T-cell (primary cell): ENCODE data around the gene MKKS. TPM values are rescaled to one million over a fixed set of nuclear protein-coding genes. Genes with fewer than 3 reads are reported as not detected.

Source experiments
- ATAC-seq, 4 experiments: fragments of 200-7000 bp in 3 of 4; fragments of 150-1000 bp in 1 of 4; cut with Tn5 transposase; replicated peaks in 1 of 4; 1 replicate in 3 of 4; 2 replicates in 1 of 4; pipeline ENCODE4 v1.10.0; 2021; ENCODE audit warnings: moderate library complexity in 3 of 4, mild to moderate bottlenecking in 2 of 4, moderate number of reproducible peaks in 1 of 4
- CTCF ChIA-PET, 2 donors: fragments of 300-600 bp; sonication (Branson Sonifier 250); formaldehyde crosslinking; loops; one replicate each; lab custom pipeline; 2022; ENCODE audit warnings: antibody characterized with exemption in 2 of 2; lab: Charles Lee
- POLR2A ChIA-PET, 2 donors: fragments of 300-600 bp; sonication (Branson Sonifier 250); formaldehyde crosslinking; loops; one replicate each; lab custom pipeline; 2022; ENCODE audit warnings: antibody characterized with exemption in 2 of 2; lab: Charles Lee
- DNase-seq, 35 experiments: peaks; one replicate each; pipeline versions ENCODE4 v3.0.0 to v3.0.0-alpha.2; 2013 to 2023
- H3K27ac ChIP-seq: one replicate; pipeline ENCODE4 v1.5.1; 2013; ENCODE audit warnings: low read length
- H3K27me3 ChIP-seq, 2 experiments: replicated peaks in 1 of 2; 1 replicate in 1 of 2; 2 replicates in 1 of 2; pipeline versions ENCODE4 v1.6.1 to v1.7.0; 2013; ENCODE audit warnings: low read length in 1 of 2, mixed read lengths in 1 of 2; ENCODE audit not compliant: control insufficient read depth in 2 of 2, insufficient read depth in 2 of 2; ENCODE audit errors: extremely low read depth in 1 of 2
- H3K36me3 ChIP-seq, 2 donors: 1 replicate in 1 of 2; 2 replicates in 1 of 2; pipeline versions ENCODE4 v1.6.1 to v1.7.0; 2013; ENCODE audit warnings: low read length in 1 of 2; ENCODE audit not compliant: control insufficient read depth in 2 of 2, insufficient read depth in 1 of 2; ENCODE audit errors: extremely low read depth in 1 of 2
- H3K4me1 ChIP-seq, 2 experiments: 1 replicate in 1 of 2; 2 replicates in 1 of 2; pipeline versions ENCODE4 v1.6.1 to v1.7.0; 2013; ENCODE audit warnings: low read length in 2 of 2, mixed read lengths in 1 of 2; ENCODE audit not compliant: insufficient read depth in 2 of 2, control insufficient read depth in 1 of 2; ENCODE audit errors: extremely low read depth in 1 of 2
- H3K4me3 ChIP-seq, 2 donors: 1 replicate in 1 of 2; 2 replicates in 1 of 2; pipeline versions ENCODE4 v1.5.1 to v1.7.0; 2013; ENCODE audit warnings: mild to moderate bottlenecking in 2 of 2, low read length in 1 of 2, moderate library complexity in 1 of 2; ENCODE audit not compliant: control insufficient read depth in 1 of 2; ENCODE audit errors: extremely low read depth in 1 of 2
- H3K9me3 ChIP-seq: 2 replicates; pipeline ENCODE4 v1.7.0; 2013
- H3K27ac Mint-ChIP-seq, 2 donors: one replicate each; pipeline ENCODE4 v1.8.0; 2020 to 2021; ENCODE audit warnings: mild to moderate bottlenecking in 2 of 2, mixed read lengths in 2 of 2
- H3K27me3 Mint-ChIP-seq, 2 donors: one replicate each; pipeline ENCODE4 v1.8.0; 2021 to 2022; ENCODE audit warnings: mixed read lengths in 2 of 2
- H3K36me3 Mint-ChIP-seq: one replicate; pipeline ENCODE4 v1.8.0; 2021; ENCODE audit warnings: mixed read lengths
- H3K4me1 Mint-ChIP-seq, 3 donors: one replicate each; pipeline ENCODE4 v1.8.0; 2020 to 2022; ENCODE audit warnings: mixed read lengths in 3 of 3, mild to moderate bottlenecking in 1 of 3
- H3K4me3 Mint-ChIP-seq, 3 donors: one replicate each; pipeline ENCODE4 v1.8.0; 2020 to 2022; ENCODE audit warnings: mild to moderate bottlenecking in 3 of 3, mixed read lengths in 3 of 3, moderate library complexity in 3 of 3
- H3K9me3 Mint-ChIP-seq, 3 donors: one replicate each; pipeline ENCODE4 v1.8.0; 2020 to 2022; ENCODE audit warnings: mixed read lengths in 3 of 3
- WGBS: methylation state at CpG from one replicate; pipeline ENCODE4 v1.1.5; 2013; ENCODE audit warnings: missing lambda C conversion rate; ENCODE audit not compliant: insufficient coverage; 5-methylcytosine and 5-hydroxymethylcytosine counted together
- total RNA-seq, 35 experiments: library from RNA in 6 of 35; stranded (reverse) in 6 of 35; fragments of 120-200 nt in 1 of 35; gene quantifications; one replicate each; pipeline versions ENCODE4 v1.2.1 to v1.2.4 and lab custom pipeline; 2013 to 2026

Gene MKKS
- total RNA-seq, 5 donors from 2014 or later (not counting 1 experiment from before 2014, with no cell fraction given) = 5.1 to 13.5 (median 11.9) TPM

DNA sequence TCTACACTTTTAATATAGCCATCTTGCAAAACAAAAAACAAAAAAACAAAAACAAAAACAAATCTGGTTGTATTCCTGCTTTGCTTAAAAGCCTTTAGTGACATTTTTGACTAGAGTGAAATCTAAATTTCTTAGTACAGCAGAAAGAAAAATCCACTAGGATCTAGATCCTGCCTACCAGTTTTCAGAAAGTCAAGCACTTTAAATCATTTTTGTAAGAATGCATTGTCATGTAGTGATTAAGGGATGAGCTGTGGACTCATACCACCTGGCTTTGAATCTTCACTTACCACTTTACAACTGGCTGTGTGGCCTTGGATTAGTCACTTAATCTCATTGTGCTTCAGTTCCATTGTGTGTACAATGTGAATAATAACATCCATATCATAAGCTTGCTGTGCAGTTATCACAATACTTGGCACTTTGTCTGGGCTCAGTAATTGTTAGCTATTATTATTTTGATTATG is 4.0 kb downstream of the MKKS start:
- H3K27ac Mint-ChIP-seq = peak overlapping the region in 1 of 2 donors; percentile 22
- POLR2A ChIA-PET = interaction anchor here in 1 of 2 donors (0.9 kb wide), 1 partner anchor 12 kb away, joined by 3 read pairs; no protein-coding TSS in a partner anchor

DNA sequence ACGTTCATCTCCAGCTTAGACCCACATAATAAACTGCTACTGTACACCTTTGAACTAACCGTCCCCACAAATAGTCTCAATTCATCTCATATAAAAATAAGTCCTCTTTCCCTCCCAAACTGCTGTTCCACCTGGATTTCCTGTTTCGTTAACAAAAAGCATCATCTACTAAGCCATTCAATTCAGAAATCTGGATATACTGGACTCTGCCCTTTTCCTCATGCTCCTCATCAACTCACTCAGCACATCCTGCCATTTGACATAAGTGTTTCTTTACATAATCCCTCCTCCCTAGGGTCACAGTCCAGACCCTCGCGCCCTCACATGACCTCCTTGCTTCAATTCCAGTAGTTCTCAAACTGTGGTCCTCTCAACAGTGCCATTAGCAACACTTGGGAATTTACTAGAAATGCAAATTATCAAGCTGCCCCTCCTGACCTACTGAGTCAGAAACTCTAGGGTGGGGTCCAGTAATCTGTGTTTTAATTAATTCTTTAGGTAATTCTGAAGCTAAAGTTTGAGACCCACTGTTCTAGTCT is 4.5 kb downstream of the MKKS start:
- no peaks in the 10 kb centered on the region for H3K9me3 ChIP-seq
- Mint-ChIP-seq H3K4me1 (peaks cover 50 to 65% (median 58%) of the 10 kb centered on the region in 3 donors), H3K36me3 (no peaks in the 10 kb centered on the region), H3K27ac (no peak overlapping the region), H3K27me3 (no peaks in the 10 kb centered on the region), H3K4me3 (no peak overlapping the region), H3K9me3 (no peaks in the 10 kb centered on the region)
- H3K27ac ChIP-seq = no peak overlapping the region
- DNase-seq = no peak
- no peaks in the 10 kb centered on the region for H3K27me3 ChIP-seq
- ATAC-seq = no peak
- POLR2A ChIA-PET = interaction anchor here in 1 of 2 donors (0.9 kb wide), 1 partner anchor 13 kb away, joined by 3 read pairs; no protein-coding TSS in a partner anchor
- H3K4me3 ChIP-seq = no peak overlapping the region
- peaks cover 0 to 2% of the 10 kb centered on the region in 2 donors for H3K36me3 ChIP-seq
- CTCF ChIA-PET = interaction anchor here (0.9 kb wide), 2 partner anchors 8 to 451 kb away, joined by 3 to 6 read pairs; no protein-coding TSS in a partner anchor
- H3K4me1 ChIP-seq = peaks cover 0 to 9% of the 10 kb centered on the region in 2 experiments
- 90% methylated on average over 3 of the region's 5 CpGs for WGBS

More for the DNA sequence above, 4.0 kb downstream of the MKKS start:
- Mint-ChIP-seq H3K4me3 (no peak overlapping the region), H3K36me3 (no peaks in the 10 kb centered on the region), H3K9me3 (no peaks in the 10 kb centered on the region), H3K27me3 (no peaks in the 10 kb centered on the region), H3K4me1 (peaks cover 51 to 65% (median 58%) of the 10 kb centered on the region in 3 donors)
- H3K27ac ChIP-seq = no peak overlapping the region
- peaks cover 0 to 9% of the 10 kb centered on the region in 2 experiments for H3K4me1 ChIP-seq
- H3K36me3 ChIP-seq = peaks cover 0 to 2% of the 10 kb centered on the region in 2 donors
- CTCF ChIA-PET = interaction anchor here (0.5 to 0.9 kb wide), 3 partner anchors 8 to 452 kb away, joined by 3 to 6 read pairs (median 3); no protein-coding TSS in a partner anchor
- no peaks in the 10 kb centered on the region for H3K27me3 ChIP-seq
- no peak overlapping the region for H3K4me3 ChIP-seq
- ATAC-seq (no peak), DNase-seq (no peak)
- no peaks in the 10 kb centered on the region for H3K9me3 ChIP-seq

DNA sequence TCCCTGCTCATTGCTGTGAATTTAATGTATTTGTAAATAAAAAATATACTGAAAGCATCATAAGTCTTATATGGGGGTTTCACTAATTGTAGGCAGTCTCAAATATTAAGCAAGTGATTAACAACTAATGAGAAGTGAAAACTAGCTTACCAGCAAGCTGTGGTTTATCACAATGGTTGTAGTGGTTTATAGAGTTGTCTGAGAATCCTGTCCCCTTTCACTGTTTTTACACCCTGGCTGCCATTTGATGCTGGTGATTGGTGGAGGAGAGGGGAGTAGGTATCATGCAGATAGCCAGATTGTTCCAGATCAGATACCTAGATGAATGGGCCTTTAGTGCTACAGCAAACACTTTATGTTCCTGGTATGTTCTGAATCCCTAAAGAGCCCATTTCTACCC is 6.0 kb downstream of the MKKS start:
- Histone ChIP-seq H3K27ac (no peak overlapping the region), H3K36me3 (peaks cover 0 to 2% of the 10 kb centered on the region in 2 donors), H3K9me3 (no peaks in the 10 kb centered on the region), H3K27me3 (no peaks in the 10 kb centered on the region), H3K4me1 (peaks cover 0 to 2% of the 10 kb centered on the region in 2 experiments), H3K4me3 (no peak overlapping the region)
- no peaks in the 10 kb centered on the region for H3K27me3 Mint-ChIP-seq
- no peak for ATAC-seq
- no peaks in the 10 kb centered on the region for H3K9me3 Mint-ChIP-seq
- DNase-seq = peak in 1 of 35 experiments; percentile 18
- no peak overlapping the region for H3K4me3 Mint-ChIP-seq
- no peak overlapping the region for H3K27ac Mint-ChIP-seq
- H3K36me3 Mint-ChIP-seq = peaks cover 8% of the 10 kb centered on the region
- POLR2A ChIA-PET = no interaction called here
- peaks cover 50 to 60% (median 54%) of the 10 kb centered on the region in 3 donors for H3K4me1 Mint-ChIP-seq
- CTCF ChIA-PET = interaction anchor here (0.5 to 2.9 kb wide), 3 partner anchors 9 to 450 kb away, joined by 3 to 25 read pairs (median 9); no protein-coding TSS in a partner anchor

- ChIA-PET CTCF (interaction anchor here (0.6 to 2.9 kb wide), 16 partner anchors 8 to 451 kb away, joined by 3 to 25 read pairs (median 4); partner anchors contain the start of gene SLX4IP (in 1 of the 2)), POLR2A (interaction anchor here in 1 of 2 donors (0.6 to 0.7 kb wide), 3 partner anchors 9 to 43 kb away, joined by 4 to 7 read pairs (median 4); no protein-coding TSS in a partner anchor)
- H3K27me3 Mint-ChIP-seq = no peaks in the 10 kb centered on the region
- H3K9me3 ChIP-seq = no peaks in the 10 kb centered on the region
- H3K36me3 Mint-ChIP-seq = peaks cover 8% of the 10 kb centered on the region
- no peak overlapping the region for H3K4me3 Mint-ChIP-seq
- no CpG with 5 or more reads among the region's 3 CpGs for WGBS
- H3K9me3 Mint-ChIP-seq = no peaks in the 10 kb centered on the region
- no peak overlapping the region for H3K27ac ChIP-seq
- H3K27ac Mint-ChIP-seq = no peak overlapping the region
- no peaks in the 10 kb centered on the region for H3K4me1 ChIP-seq
- H3K27me3 ChIP-seq = no peaks in the 10 kb centered on the region
- peaks cover 47 to 55% (median 50%) of the 10 kb centered on the region in 3 donors for H3K4me1 Mint-ChIP-seq
- no peak overlapping the region for H3K4me3 ChIP-seq
- peak in 2 of 4 experiments; percentile 36 to 48 for ATAC-seq
- DNase-seq = peak in 26 of 35 experiments; percentile 9 to 66 (median 38)
- peaks cover 0 to 2% of the 10 kb centered on the region in 2 donors for H3K36me3 ChIP-seq
Measured at GRCh38 chr20:10427060-10427692, 6.8 kb downstream of the MKKS start.

DNA sequence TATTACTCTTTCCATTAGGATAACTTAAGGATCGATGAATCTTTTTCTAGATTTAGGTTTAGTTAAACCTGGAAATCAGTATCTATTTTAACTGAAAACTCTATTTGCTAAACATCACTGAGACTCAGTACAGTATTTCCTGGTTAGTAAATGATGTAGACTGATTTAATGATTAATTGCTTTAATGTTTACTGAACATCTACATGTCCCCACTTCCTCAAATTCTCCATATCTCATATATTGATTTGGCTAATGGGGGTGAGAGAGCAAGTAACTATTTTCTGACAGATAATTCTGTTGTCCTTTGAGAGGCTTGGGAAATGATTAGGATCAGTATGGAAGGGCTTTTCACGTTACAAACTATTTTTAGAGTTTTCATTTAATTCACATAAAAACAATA is 10.3 kb downstream of the MKKS start:
- Mint-ChIP-seq H3K4me1 (peaks cover 16 to 22% (median 21%) of the 10 kb centered on the region in 3 donors), H3K4me3 (no peak overlapping the region), H3K36me3 (peaks cover 18% of the 10 kb centered on the region), H3K27ac (no peak overlapping the region), H3K27me3 (no peaks in the 10 kb centered on the region), H3K9me3 (no peaks in the 10 kb centered on the region)
- no peaks in the 10 kb centered on the region for H3K9me3 ChIP-seq
- no peaks in the 10 kb centered on the region for H3K4me1 ChIP-seq
- no peak overlapping the region for H3K4me3 ChIP-seq
- no CpG with 5 or more reads among the region's 2 CpGs for WGBS
- DNase-seq (no peak), ATAC-seq (no peak)
- no peaks in the 10 kb centered on the region for H3K27me3 ChIP-seq
- H3K36me3 ChIP-seq = peaks cover 2 to 9% of the 10 kb centered on the region in 2 donors
- CTCF ChIA-PET = interaction anchor here in 1 of 2 donors (0.7 to 1.3 kb wide), 2 partner anchors 14 to 446 kb away, joined by 3 read pairs; no protein-coding TSS in a partner anchor
- POLR2A ChIA-PET = no interaction called here
- H3K27ac ChIP-seq = no peak overlapping the region

DNA sequence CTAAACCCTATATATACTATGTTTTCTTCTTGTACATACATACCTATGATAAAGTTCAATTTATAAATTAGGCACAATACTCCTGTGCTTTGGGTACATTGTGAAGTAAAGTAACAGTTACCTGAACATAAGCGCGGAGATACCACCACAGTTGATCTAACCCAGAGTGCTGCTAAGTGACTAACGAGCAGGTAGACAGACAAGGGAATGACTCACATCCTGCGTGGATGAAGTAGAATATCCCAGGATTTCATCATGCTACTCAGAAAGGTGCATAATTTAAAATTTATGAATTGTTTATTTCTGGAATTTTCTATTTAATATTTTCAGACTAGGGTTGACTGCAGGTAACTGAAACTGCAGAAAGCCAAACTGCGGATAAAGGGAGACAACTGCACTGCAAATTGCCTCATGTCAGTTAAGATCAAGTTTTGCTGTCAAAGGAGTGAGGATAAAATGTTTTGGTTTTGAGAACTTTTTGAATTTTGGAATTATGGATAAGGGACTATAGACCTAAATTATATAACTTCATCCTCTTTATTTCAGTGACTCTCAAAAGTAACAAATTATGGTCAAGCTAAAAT is 14.4 kb downstream of the MKKS start:
- Histone ChIP-seq H3K4me1 (no peaks in the 10 kb centered on the region), H3K4me3 (no peak overlapping the region), H3K9me3 (no peaks in the 10 kb centered on the region), H3K36me3 (peaks cover 0 to 9% of the 10 kb centered on the region in 2 donors), H3K27me3 (no peaks in the 10 kb centered on the region), H3K27ac (no peak overlapping the region)
- 97% methylated on average over 5 of the region's 5 CpGs for WGBS
- H3K4me1 Mint-ChIP-seq = peaks cover 6 to 22% (median 15%) of the 10 kb centered on the region in 3 donors
- no peak overlapping the region for H3K4me3 Mint-ChIP-seq
- POLR2A ChIA-PET = no interaction called here
- CTCF ChIA-PET = no interaction called here
- H3K9me3 Mint-ChIP-seq = no peaks in the 10 kb centered on the region
- no peak for ATAC-seq
- no peaks in the 10 kb centered on the region for H3K27me3 Mint-ChIP-seq
- no peak overlapping the region for H3K27ac Mint-ChIP-seq
- no peak for DNase-seq
- H3K36me3 Mint-ChIP-seq = peaks cover 37% of the 10 kb centered on the region
